ENCODE results near the gene COL20A1. TPM values are rescaled to one million over a fixed set of nuclear protein-coding genes. Genes with fewer than 3 reads are reported as not detected.

The COL20A1 gene
- total RNA-seq, 6 experiments from 2014 or later, result 0.02 TPM; not detected in 5

- no peak overlapping the region for H3K4me3 Mint-ChIP-seq
- H3K27me3 Mint-ChIP-seq (ENCODE audit: insufficient read depth), result peaks cover 13% of the 10 kb centered on the region
- no peak overlapping the region for H3K27ac Mint-ChIP-seq
- H3K4me1 Mint-ChIP-seq (ENCODE audit: low read depth), result no peaks in the 10 kb centered on the region
- peaks cover 14% of the 10 kb centered on the region for H3K9me3 Mint-ChIP-seq
- no peak for TF ChIP-seq CTCF (IDR thresholded peaks at IDR 0.05)
- H3K36me3 Mint-ChIP-seq (ENCODE audit: low read depth), result no peaks in the 10 kb centered on the region
- no peak for DNase-seq
Observed at GRCh38 chr20:63330084-63330760, 37.2 kb downstream of the COL20A1 start.

GRCh38 chr20:63330940-63331339, 38.0 kb downstream of the COL20A1 start:
- H3K27me3 Mint-ChIP-seq (ENCODE audit: insufficient read depth), result peaks cover 18% of the 10 kb centered on the region
- DNase-seq, result no peak
- no peaks in the 10 kb centered on the region for H3K36me3 Mint-ChIP-seq (ENCODE audit: low read depth)
- no peak overlapping the region for H3K4me3 Mint-ChIP-seq
- TF ChIP-seq CTCF (IDR thresholded peaks at IDR 0.05), result no peak
- H3K9me3 Mint-ChIP-seq, result peaks cover 14% of the 10 kb centered on the region
- no peaks in the 10 kb centered on the region for H3K4me1 Mint-ChIP-seq (ENCODE audit: low read depth)
- H3K27ac Mint-ChIP-seq, result no peak overlapping the region

GRCh38 chr20:63331741-63332400, 38.9 kb downstream of the COL20A1 start:
- TF ChIP-seq CTCF (IDR thresholded peaks at IDR 0.05), result no peak
- Mint-ChIP-seq H3K36me3 (ENCODE audit: low read depth) (no peaks in the 10 kb centered on the region), H3K27ac (no peak overlapping the region), H3K4me3 (no peak overlapping the region), H3K4me1 (ENCODE audit: low read depth) (no peaks in the 10 kb centered on the region), H3K9me3 (peaks cover 14% of the 10 kb centered on the region), H3K27me3 (ENCODE audit: insufficient read depth) (peaks cover 25% of the 10 kb centered on the region)
- DNase-seq, result no peak

- no peaks in the 10 kb centered on the region for H3K4me1 Mint-ChIP-seq (ENCODE audit: low read depth)
- peaks cover 24% of the 10 kb centered on the region for H3K27me3 Mint-ChIP-seq (ENCODE audit: insufficient read depth)
- no peak overlapping the region for H3K4me3 Mint-ChIP-seq
- DNase-seq, result no peak
- H3K36me3 Mint-ChIP-seq (ENCODE audit: low read depth), result no peaks in the 10 kb centered on the region
- peaks cover 14% of the 10 kb centered on the region for H3K9me3 Mint-ChIP-seq
- no peak for TF ChIP-seq CTCF (IDR thresholded peaks at IDR 0.05)
- no peak overlapping the region for H3K27ac Mint-ChIP-seq
Observed at GRCh38 chr20:63332488-63333240, 39.7 kb downstream of the COL20A1 start.

GRCh38 chr20:63333241-63333836, 40.4 kb downstream of the COL20A1 start:
- Mint-ChIP-seq H3K4me1 (ENCODE audit: low read depth) (no peaks in the 10 kb centered on the region), H3K36me3 (ENCODE audit: low read depth) (no peaks in the 10 kb centered on the region), H3K4me3 (no peak overlapping the region), H3K9me3 (peaks cover 14% of the 10 kb centered on the region), H3K27ac (no peak overlapping the region), H3K27me3 (ENCODE audit: insufficient read depth) (peaks cover 23% of the 10 kb centered on the region)
- no peak for DNase-seq
- no peak for TF ChIP-seq CTCF (IDR thresholded peaks at IDR 0.05)
